Neural progenitor cell (in vitro differentiated cells): Measurements from ENCODE around the gene KANK4.

Source experiments
- CTCF ChIP-seq: fragments of 200-600 bp; sonication (generic); IDR thresholded peaks from 2 replicates; pipeline ENCODE4 v1.5.1; 2017; ENCODE audit warnings: antibody characterized with exemption, mild to moderate bottlenecking
- EZH2 ChIP-seq: fragments of 200-600 bp; sonication (generic); IDR thresholded peaks from 2 replicates; pipeline ENCODE4 v1.6.1; 2017; ENCODE audit warnings: antibody characterized with exemption, mild to moderate bottlenecking, moderate library complexity
- EZH2phosphoT487 ChIP-seq: fragments of 200-600 bp; sonication (generic); IDR thresholded peaks from 2 replicates; pipeline ENCODE4 v1.6.1; 2017; ENCODE audit warnings: antibody characterized with exemption

DNA sequence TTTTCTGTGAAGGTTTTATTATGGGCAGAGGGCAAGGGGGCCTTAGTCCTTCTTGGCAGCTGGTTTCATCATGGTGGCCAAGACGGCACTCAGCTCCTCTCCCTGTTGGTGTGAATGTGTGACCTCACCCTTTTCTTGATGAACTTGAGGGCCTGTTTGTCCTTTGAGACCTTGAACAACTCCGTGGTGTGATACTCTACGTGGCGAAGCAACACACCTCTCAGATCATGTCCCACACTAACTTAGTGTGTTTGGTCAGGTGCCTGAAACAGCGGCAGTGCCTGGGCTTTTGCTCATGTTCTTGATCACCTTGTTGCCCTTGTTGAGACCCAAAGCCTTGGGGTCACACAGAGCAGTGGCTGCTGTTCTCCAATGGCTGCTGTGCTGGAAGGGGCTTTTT is 111.1 kb downstream of the KANK4 start:
- no peak for TF ChIP-seq CTCF
- TF ChIP-seq EZH2, result no peak
- no peak for TF ChIP-seq EZH2phosphoT487
